HG03045 (cell line): ENCODE results near the gene PTPRA.
"Not testable (repeated sequence)": the region's sequence is repeated elsewhere in the genome, so short reads cannot be mapped to it uniquely, and the experiment has no call there.

Experiments
- ATAC-seq: cut with Tn5 transposase; IDR thresholded peaks from one replicate; pipeline ENCODE4 v1.9.1; 2021; ENCODE audit warnings: mild to moderate bottlenecking, moderate library complexity; ENCODE audit not compliant: unreplicated experiment

Gene PTPRA

GRCh38 chr20:3071610-3072529 is 198.6 kb downstream of the PTPRA start, which contains the start of gene OXT:
Gene OXT, plus strand, starts transcription at chr20:3071620. Its CDS starts 36 bp downstream, at chr20:3071656.
- ATAC-seq = no peak

GRCh38 chr20:3072530-3073250 is 199.4 kb downstream of the PTPRA start:
- ATAC-seq = no peak

DNA sequence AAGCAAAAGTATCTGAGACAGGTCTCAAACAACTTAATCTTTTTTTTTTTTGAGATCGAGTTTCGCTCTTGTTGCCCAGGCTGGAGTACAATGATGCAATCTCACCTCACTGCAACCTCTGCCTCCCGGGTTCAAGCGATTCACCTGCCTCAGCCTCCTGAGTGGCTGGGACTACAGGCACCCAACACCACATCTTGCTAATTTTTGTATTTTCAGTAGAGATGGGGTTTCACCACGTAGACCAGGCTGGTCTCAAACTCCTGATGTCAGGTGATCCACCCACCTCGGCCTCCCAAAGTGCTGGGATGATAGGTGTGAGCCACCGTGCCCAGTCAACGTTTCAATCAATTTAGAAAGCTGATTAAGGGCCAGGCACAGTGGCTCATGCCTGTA is 200.0 kb downstream of the PTPRA start:
- not testable (repeated sequence) for ATAC-seq

DNA sequence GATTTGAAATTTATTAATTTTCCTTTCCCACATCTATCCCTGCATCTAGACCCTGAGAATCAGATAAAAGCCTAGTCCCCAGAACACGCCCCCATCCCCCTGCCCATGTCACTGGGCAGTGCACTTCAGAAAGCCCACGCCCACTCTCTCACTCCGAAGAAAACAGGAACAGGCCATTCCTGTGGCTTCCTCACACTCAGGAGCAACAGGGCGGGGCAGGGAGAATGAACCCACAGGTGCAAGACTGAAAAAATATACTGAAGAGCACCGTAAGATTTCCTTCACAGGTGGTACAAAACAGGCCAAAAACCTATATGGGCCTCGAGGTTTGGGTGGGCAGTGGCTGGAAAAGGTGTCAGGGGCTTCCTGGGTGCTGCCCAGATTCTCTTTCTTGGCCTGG is 201.5 kb downstream of the PTPRA start:
- no peak for ATAC-seq

DNA sequence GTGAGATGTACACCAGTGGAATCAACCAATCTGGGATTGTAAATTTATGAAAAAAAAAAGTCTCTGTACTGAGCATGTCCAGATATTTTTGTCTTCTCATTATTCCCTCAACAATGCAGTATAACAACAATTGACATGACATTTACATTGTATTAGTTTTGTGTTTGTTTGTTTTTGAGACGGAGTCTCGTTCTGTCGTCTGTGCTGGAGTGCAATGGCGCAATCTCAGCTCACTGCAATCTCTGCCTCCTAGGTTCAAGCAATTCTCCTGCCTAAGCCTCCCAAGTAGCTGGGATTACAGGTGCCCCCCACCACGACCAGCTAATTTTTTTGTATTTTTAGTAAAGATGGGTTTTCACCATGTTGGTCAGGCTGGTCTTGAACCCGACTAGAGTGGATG is 202.0 kb downstream of the PTPRA start:
- ATAC-seq = not testable (repeated sequence)

DNA sequence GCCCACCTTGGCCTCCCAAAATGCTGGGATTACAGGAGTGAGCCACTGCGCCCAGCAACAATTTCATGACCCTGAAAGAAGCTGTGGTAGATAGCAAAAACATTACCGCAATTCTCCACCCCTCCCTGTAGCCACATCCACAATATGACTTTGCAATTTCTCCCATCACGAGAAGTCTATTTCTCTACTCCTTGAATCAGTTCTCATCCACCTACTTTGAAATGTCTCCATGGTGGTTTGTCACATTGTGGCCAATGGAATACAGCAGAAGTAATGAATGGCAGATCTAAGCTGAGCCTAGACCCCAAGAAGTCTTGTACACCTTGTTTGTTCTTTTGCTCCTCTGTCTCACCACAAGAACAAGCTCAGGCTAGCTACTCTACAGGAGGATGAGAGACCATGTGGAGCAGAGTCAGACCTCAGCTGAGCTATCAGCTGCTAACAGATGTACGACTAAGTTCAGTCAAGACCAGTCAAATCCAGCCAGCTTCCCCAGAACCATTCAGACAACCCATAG is 204.4 kb downstream of the PTPRA start:
- no peak for ATAC-seq

DNA sequence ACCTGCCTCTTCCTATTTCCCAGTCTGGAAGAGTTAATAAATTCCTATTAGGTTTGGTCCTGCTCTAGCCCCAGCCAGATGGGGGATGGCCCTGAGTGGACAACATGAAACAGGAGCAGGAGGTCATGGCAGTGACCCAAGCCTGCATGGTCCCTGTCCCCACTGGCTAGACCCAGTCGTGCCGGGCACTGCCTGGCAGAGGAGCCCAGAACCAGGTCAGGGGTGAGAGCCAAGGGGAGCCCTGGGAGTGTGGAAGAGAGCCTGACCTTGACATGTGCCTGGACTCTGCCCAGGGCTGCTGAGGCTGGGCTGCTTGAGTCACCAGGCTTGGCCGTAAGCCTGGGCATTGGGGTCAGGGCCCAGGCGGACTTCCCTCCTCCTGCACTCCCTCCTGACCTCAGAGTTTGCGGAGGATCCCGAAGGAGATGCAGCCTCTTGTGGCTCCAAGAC is 207.7 kb downstream of the PTPRA start:
- ATAC-seq = no peak

DNA sequence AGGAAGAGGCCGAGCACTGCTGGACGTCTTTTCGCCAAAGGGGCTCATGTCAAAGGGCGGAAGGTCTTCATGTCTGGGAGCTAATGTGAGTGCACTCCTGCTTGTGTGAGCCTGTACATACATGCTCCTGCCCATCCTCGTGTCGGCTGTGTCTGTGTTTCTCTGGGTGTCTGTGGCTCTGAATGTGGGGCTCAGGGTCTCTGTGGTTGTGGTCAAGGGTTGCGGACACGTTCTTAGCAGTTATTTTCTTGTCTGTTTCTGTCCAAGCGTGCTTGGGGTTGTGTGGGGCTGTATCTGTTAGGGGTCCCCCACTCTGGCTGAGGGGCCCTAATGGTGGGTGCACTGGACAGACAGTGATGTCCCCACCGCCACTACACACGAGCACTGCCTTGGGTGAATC is 208.4 kb downstream of the PTPRA start:
- no peak for ATAC-seq

DNA sequence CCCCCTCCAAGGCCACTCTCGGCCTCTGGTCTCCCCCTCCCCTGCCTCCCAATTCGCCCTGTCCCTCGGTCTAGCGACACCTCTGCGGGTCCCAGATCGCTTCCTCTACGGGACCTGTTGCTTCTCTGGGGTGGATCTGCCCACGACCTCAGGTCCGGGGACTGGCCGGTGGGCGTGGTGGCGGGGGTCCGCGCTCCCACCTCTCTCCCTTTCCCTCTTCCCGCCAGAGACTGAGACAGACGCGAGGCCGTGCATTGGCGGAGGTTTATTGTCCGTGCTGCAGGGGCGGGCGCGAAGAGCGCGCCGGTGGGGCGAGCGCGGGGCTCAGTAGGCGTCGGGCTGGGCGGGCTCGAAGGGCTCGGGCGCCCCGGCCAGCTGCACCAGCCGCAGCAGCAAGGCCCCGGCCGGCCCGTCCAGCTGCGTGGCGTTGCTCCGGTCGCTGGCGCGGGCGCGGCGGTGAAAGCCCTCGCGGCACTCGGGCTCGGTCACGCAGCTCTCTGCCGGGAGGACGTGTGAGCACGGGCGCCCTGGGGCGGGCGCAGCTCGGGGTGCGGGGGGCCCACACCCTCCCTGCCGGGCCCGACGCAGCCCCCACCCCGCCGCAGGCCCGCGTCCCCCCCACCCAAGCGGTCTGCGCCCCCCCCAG is 209.1 kb downstream of the PTPRA start:
- ATAC-seq = no peak

- ATAC-seq = no peak
Measured at GRCh38 chr20:3082955-3083952, 210.0 kb downstream of the PTPRA start.

- ATAC-seq = no peak
Measured at GRCh38 chr20:3084283-3084985, 211.2 kb downstream of the PTPRA start, which contains the start of gene AVP. Gene AVP, minus strand, starts transcription at chr20:3084724. Its CDS starts 50 bp downstream, at chr20:3084674.

DNA sequence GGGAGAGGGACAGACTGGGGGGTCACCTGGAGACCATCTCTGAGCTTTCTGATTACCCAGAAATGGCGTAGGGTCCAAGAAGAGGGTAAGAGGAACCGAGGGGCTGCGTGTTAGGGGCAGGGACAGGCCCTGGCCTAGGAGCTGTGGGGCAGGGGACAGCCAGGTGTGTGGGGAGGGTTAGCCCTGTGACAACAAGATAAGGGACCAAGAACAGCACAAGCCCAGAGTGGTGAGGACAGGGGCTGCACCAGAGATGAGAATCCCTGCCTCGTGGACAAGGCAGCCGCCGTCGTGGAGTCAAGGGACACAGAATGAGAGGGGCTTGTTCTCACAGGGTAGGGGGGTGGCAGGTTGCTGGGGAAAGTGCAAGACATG is 211.7 kb downstream of the PTPRA start:
- no peak for ATAC-seq

- ATAC-seq = no peak
Measured at GRCh38 chr20:3085571-3086072, 212.3 kb downstream of the PTPRA start.

DNA sequence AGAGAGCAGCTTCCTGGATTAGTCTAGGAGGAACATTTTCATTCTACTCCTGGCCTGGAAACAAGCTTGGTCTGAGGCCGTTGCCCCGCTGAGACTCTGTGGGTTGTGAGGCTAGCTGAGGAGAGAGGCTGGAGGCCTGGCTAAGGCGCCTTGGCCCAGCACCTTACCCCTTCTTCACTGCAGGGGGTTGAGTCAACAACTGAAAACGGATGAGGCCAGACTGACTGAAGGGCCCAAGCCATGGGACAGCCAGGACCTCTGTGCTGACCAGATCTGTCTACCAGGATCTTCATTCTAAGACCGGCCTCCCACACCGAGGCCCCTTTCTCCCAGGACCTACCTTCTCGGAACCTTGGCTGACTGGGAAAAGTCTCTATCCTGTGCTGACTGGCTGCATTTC is 214.8 kb downstream of the PTPRA start:
- no peak for ATAC-seq
